22Rv1 (cell line): ENCODE results near the gene RAB6B.

ENCODE experiments used
- H3K27ac ChIP-seq: fragments of 450-650 bp; 2 replicates; pipeline ENCODE4 v1.5.1; 2017
- CTCF ChIP-seq: fragments of 450-650 bp; IDR thresholded peaks from 2 replicates; pipeline ENCODE4 v1.5.1; 2017; ENCODE audit warnings: mild to moderate bottlenecking
- ZFX ChIP-seq: fragments of 450-650 bp; IDR thresholded peaks from 2 replicates; pipeline ENCODE4 v1.6.1; 2017; ENCODE audit warnings: antibody characterized with exemption, borderline replicate concordance

Gene RAB6B

GRCh38 chr3:133837487-133838295 is 58.0 kb downstream of the RAB6B start:
- H3K27ac ChIP-seq: no peak overlapping the region
- TF ChIP-seq CTCF (no peak), ZFX (no peak)

GRCh38 chr3:133836497-133837158 is 59.1 kb downstream of the RAB6B start:
- no peak overlapping the region for H3K27ac ChIP-seq
- TF ChIP-seq CTCF (no peak), ZFX (no peak)

GRCh38 chr3:133835961-133836360 is 59.7 kb downstream of the RAB6B start:
- H3K27ac ChIP-seq: no peak overlapping the region
- TF ChIP-seq ZFX (no peak), CTCF (no peak)

GRCh38 chr3:133835418-133835743 is 60.3 kb downstream of the RAB6B start:
- TF ChIP-seq ZFX (no peak), CTCF (no peak)
- H3K27ac ChIP-seq: no peak overlapping the region

- no peak for TF ChIP-seq ZFX
- no peak for TF ChIP-seq CTCF
Measured at GRCh38 chr3:133834621-133835417, 60.9 kb downstream of the RAB6B start.

GRCh38 chr3:133833880-133834620 is 61.6 kb downstream of the RAB6B start:
- no peak for TF ChIP-seq CTCF
- no peak for TF ChIP-seq ZFX
- no peak overlapping the region for H3K27ac ChIP-seq

More at GRCh38 chr3:133834621-133835417, 60.9 kb downstream of the RAB6B start:
- H3K27ac ChIP-seq: no peak overlapping the region
